ENCODE results near the gene MTCL3.

MTCL3 gene

GRCh38 chr6:127518710-127519468, at the start of gene MTCL3:
MTCL3 (minus strand) TSS chr6:127519335.
- Histone ChIP-seq H3K27ac (ENCODE audit: insufficient read depth, low read length) (peak within 1 kb of the TSS; percentile 10), H3K9me3 (ENCODE audit: control insufficient read depth, insufficient read depth, low read depth, low read length) (no peaks in the 10 kb centered on the region), H3K4me2 (ENCODE audit: extremely low read depth, insufficient read depth, low read length) (peak within 1 kb of the TSS; percentile 75), H3K79me2 (ENCODE audit: control insufficient read depth, insufficient read depth, low read length) (no peaks in the 10 kb centered on the region), H4K20me1 (ENCODE audit: control insufficient read depth, extremely low read depth, insufficient read depth, low read length) (no peaks in the 10 kb centered on the region), H2AFZ (ENCODE audit: low read length) (peak within 1 kb of the TSS; percentile 47), H3K9ac (ENCODE audit: insufficient read depth, low read length) (no peak within 1 kb of the TSS), H3K36me3 (ENCODE audit: control insufficient read depth, insufficient read depth, low read length) (no peaks in the 10 kb centered on the region), H3K4me3 (replicated peaks in 1 of 4; ENCODE audit: control extremely low read depth in 1 of 4, insufficient read depth in 1 of 4, low read depth in 3 of 4, low read length in 4 of 4) (peak within 1 kb of the TSS; percentile 37 to 69 (median 48)), H3K4me1 (ENCODE audit: control insufficient read depth, extremely low read depth, insufficient read depth, low read length) (no peaks in the 10 kb centered on the region), H3K27me3 (ENCODE audit: control insufficient read depth, insufficient read depth, low read length) (no peaks in the 10 kb centered on the region)
- TF ChIP-seq EZH2 (IDR thresholded peaks at IDR 0.05; ENCODE audit: low read length, missing control alignments) (peak; percentile 24), CTCF (conservative IDR thresholded peaks at IDR 0.05 in 1 of 2, IDR thresholded peaks at IDR 0.05 in 1 of 2; ENCODE audit: low read depth in 1 of 2, low read length in 2 of 2) (no peak)
- peak; percentile 68 to 88 for DNase-seq (ENCODE audit: low read depth in 2 of 2)

- no peak overlapping the region for H3K4me3 ChIP-seq (replicated peaks in 1 of 4; ENCODE audit: control extremely low read depth in 1 of 4, insufficient read depth in 1 of 4, low read depth in 3 of 4, low read length in 4 of 4)
- H4K20me1 ChIP-seq (ENCODE audit: control insufficient read depth, extremely low read depth, insufficient read depth, low read length), result no peaks in the 10 kb centered on the region
- H3K9me3 ChIP-seq (ENCODE audit: control insufficient read depth, insufficient read depth, low read depth, low read length), result no peaks in the 10 kb centered on the region
- no peak overlapping the region for H3K9ac ChIP-seq (ENCODE audit: insufficient read depth, low read length)
- H3K4me1 ChIP-seq (ENCODE audit: control insufficient read depth, extremely low read depth, insufficient read depth, low read length), result no peaks in the 10 kb centered on the region
- no peaks in the 10 kb centered on the region for H3K27me3 ChIP-seq (ENCODE audit: control insufficient read depth, insufficient read depth, low read length)
- H2AFZ ChIP-seq (ENCODE audit: low read length), result no peak overlapping the region
- H3K4me2 ChIP-seq (ENCODE audit: extremely low read depth, insufficient read depth, low read length), result no peak overlapping the region
- H3K79me2 ChIP-seq (ENCODE audit: control insufficient read depth, insufficient read depth, low read length), result no peaks in the 10 kb centered on the region
- no peak for DNase-seq (ENCODE audit: low read depth in 2 of 2)
- no peak for TF ChIP-seq EZH2 (IDR thresholded peaks at IDR 0.05; ENCODE audit: low read length, missing control alignments)
- no peak for TF ChIP-seq CTCF (conservative IDR thresholded peaks at IDR 0.05 in 1 of 2, IDR thresholded peaks at IDR 0.05 in 1 of 2; ENCODE audit: low read depth in 1 of 2, low read length in 2 of 2)
- H3K27ac ChIP-seq (ENCODE audit: insufficient read depth, low read length), result no peak overlapping the region
- H3K36me3 ChIP-seq (ENCODE audit: control insufficient read depth, insufficient read depth, low read length), result no peaks in the 10 kb centered on the region
Observed at GRCh38 chr6:127567476-127567875, 48.3 kb upstream of the MTCL3 start.

- peak in 1 of 2 donors; percentile 81 for DNase-seq (ENCODE audit: low read depth in 2 of 2)
- H3K27me3 ChIP-seq (ENCODE audit: control insufficient read depth, insufficient read depth, low read length), result no peaks in the 10 kb centered on the region
- no peaks in the 10 kb centered on the region for H4K20me1 ChIP-seq (ENCODE audit: control insufficient read depth, extremely low read depth, insufficient read depth, low read length)
- no peaks in the 10 kb centered on the region for H3K36me3 ChIP-seq (ENCODE audit: control insufficient read depth, insufficient read depth, low read length)
- TF ChIP-seq EZH2 (IDR thresholded peaks at IDR 0.05; ENCODE audit: low read length, missing control alignments) (no peak), CTCF (conservative IDR thresholded peaks at IDR 0.05 in 1 of 2, IDR thresholded peaks at IDR 0.05 in 1 of 2; ENCODE audit: low read depth in 1 of 2, low read length in 2 of 2) (no peak)
- H2AFZ ChIP-seq (ENCODE audit: low read length), result no peak overlapping the region
- no peak overlapping the region for H3K9ac ChIP-seq (ENCODE audit: insufficient read depth, low read length)
- no peaks in the 10 kb centered on the region for H3K4me1 ChIP-seq (ENCODE audit: control insufficient read depth, extremely low read depth, insufficient read depth, low read length)
- H3K4me3 ChIP-seq (replicated peaks in 1 of 4; ENCODE audit: control extremely low read depth in 1 of 4, insufficient read depth in 1 of 4, low read depth in 3 of 4, low read length in 4 of 4), result no peak overlapping the region
- no peaks in the 10 kb centered on the region for H3K79me2 ChIP-seq (ENCODE audit: control insufficient read depth, insufficient read depth, low read length)
- no peak overlapping the region for H3K4me2 ChIP-seq (ENCODE audit: extremely low read depth, insufficient read depth, low read length)
- no peak overlapping the region for H3K27ac ChIP-seq (ENCODE audit: insufficient read depth, low read length)
- no peaks in the 10 kb centered on the region for H3K9me3 ChIP-seq (ENCODE audit: control insufficient read depth, insufficient read depth, low read depth, low read length)
Observed at GRCh38 chr6:127566651-127567050, 47.5 kb upstream of the MTCL3 start.

Data from fibroblast of lung (primary cell).